Skeletal muscle satellite cell (primary cell): Measurements from ENCODE around the gene ADORA1.

ENCODE experiments used
- H3K27me3 ChIP-seq: 2 replicates; pipeline ENCODE4 v1.7.0; 2013; ENCODE audit warnings: low read length; ENCODE audit not compliant: control insufficient read depth, insufficient read depth
- H3K36me3 ChIP-seq: 2 replicates; pipeline ENCODE4 v1.7.0; 2013; ENCODE audit warnings: mild to moderate bottlenecking, control low read depth, low read length; ENCODE audit not compliant: insufficient read depth
- H3K4me1 ChIP-seq: 2 replicates; pipeline ENCODE4 v1.7.0; 2013; ENCODE audit warnings: low read length; ENCODE audit not compliant: control insufficient read depth, insufficient read depth
- H3K4me2 ChIP-seq: 2 replicates; pipeline ENCODE4 v1.7.0; 2013; ENCODE audit warnings: mild to moderate bottlenecking, low read length
- H3K4me3 ChIP-seq: 2 replicates; pipeline ENCODE4 v1.7.0; 2013; ENCODE audit warnings: low read length
- H3K9ac ChIP-seq: 2 replicates; pipeline ENCODE4 v1.7.0; 2013; ENCODE audit warnings: mild to moderate bottlenecking, low read depth, low read length, moderate library complexity
- H3K9me3 ChIP-seq: replicated peaks from 2 replicates; pipeline ENCODE4 v1.7.0; 2013; ENCODE audit warnings: mild to moderate bottlenecking, control low read depth, low read length

ADORA1 gene

GRCh38 chr1:203158960-203159665 is 31.6 kb downstream of the ADORA1 start:
- Histone ChIP-seq H3K27me3 (no peaks in the 10 kb centered on the region), H3K36me3 (no peaks in the 10 kb centered on the region), H3K4me2 (no peak overlapping the region), H3K4me3 (no peak overlapping the region), H3K4me1 (peaks cover 7% of the 10 kb centered on the region), H3K9ac (no peak overlapping the region), H3K9me3 (no peaks in the 10 kb centered on the region)

GRCh38 chr1:203159844-203160243 is 32.3 kb downstream of the ADORA1 start:
- Histone ChIP-seq H3K4me3 (no peak overlapping the region), H3K4me2 (no peak overlapping the region)

GRCh38 chr1:203161175-203161574 is 33.6 kb downstream of the ADORA1 start:
- H3K36me3 ChIP-seq = no peaks in the 10 kb centered on the region
- no peak overlapping the region for H3K4me2 ChIP-seq
- no peaks in the 10 kb centered on the region for H3K4me1 ChIP-seq
- no peaks in the 10 kb centered on the region for H3K27me3 ChIP-seq
- no peaks in the 10 kb centered on the region for H3K9me3 ChIP-seq
- no peak overlapping the region for H3K9ac ChIP-seq
- H3K4me3 ChIP-seq = no peak overlapping the region

More at GRCh38 chr1:203159844-203160243, 32.3 kb downstream of the ADORA1 start:
- Histone ChIP-seq H3K9me3 (no peaks in the 10 kb centered on the region), H3K36me3 (no peaks in the 10 kb centered on the region), H3K9ac (no peak overlapping the region), H3K4me1 (no peaks in the 10 kb centered on the region), H3K27me3 (no peaks in the 10 kb centered on the region)

- Histone ChIP-seq H3K9ac (no peak overlapping the region), H3K9me3 (no peaks in the 10 kb centered on the region), H3K27me3 (no peaks in the 10 kb centered on the region), H3K36me3 (no peaks in the 10 kb centered on the region), H3K4me1 (no peaks in the 10 kb centered on the region), H3K4me3 (no peak overlapping the region), H3K4me2 (no peak overlapping the region)
These were observed 34.2 kb downstream of the ADORA1 start for GRCh38 chr1:203161703-203162102.

GRCh38 chr1:203162403-203162802 is 34.9 kb downstream of the ADORA1 start:
- no peak overlapping the region for H3K4me2 ChIP-seq
- no peak overlapping the region for H3K4me3 ChIP-seq
- no peaks in the 10 kb centered on the region for H3K27me3 ChIP-seq
- no peaks in the 10 kb centered on the region for H3K36me3 ChIP-seq
- H3K9ac ChIP-seq = no peak overlapping the region
- no peaks in the 10 kb centered on the region for H3K9me3 ChIP-seq
- no peaks in the 10 kb centered on the region for H3K4me1 ChIP-seq

GRCh38 chr1:203163891-203164635 is 36.5 kb downstream of the ADORA1 start:
- Histone ChIP-seq H3K27me3 (no peaks in the 10 kb centered on the region), H3K9ac (no peak overlapping the region)

GRCh38 chr1:203165101-203165799 is 37.7 kb downstream of the ADORA1 start:
- Histone ChIP-seq H3K4me2 (no peak overlapping the region), H3K4me3 (no peak overlapping the region), H3K4me1 (no peaks in the 10 kb centered on the region), H3K9ac (no peak overlapping the region), H3K27me3 (no peaks in the 10 kb centered on the region), H3K36me3 (no peaks in the 10 kb centered on the region), H3K9me3 (no peaks in the 10 kb centered on the region)

More at GRCh38 chr1:203163891-203164635, 36.5 kb downstream of the ADORA1 start:
- no peaks in the 10 kb centered on the region for H3K36me3 ChIP-seq
- no peaks in the 10 kb centered on the region for H3K4me1 ChIP-seq
- no peak overlapping the region for H3K4me3 ChIP-seq
- no peak overlapping the region for H3K4me2 ChIP-seq
- H3K9me3 ChIP-seq = no peaks in the 10 kb centered on the region

GRCh38 chr1:203165800-203166161 is 38.3 kb downstream of the ADORA1 start:
- Histone ChIP-seq H3K27me3 (no peaks in the 10 kb centered on the region), H3K9me3 (no peaks in the 10 kb centered on the region), H3K36me3 (no peaks in the 10 kb centered on the region), H3K9ac (no peak overlapping the region), H3K4me1 (no peaks in the 10 kb centered on the region), H3K4me3 (no peak overlapping the region), H3K4me2 (no peak overlapping the region)

- Histone ChIP-seq H3K4me1 (no peaks in the 10 kb centered on the region), H3K4me2 (no peak overlapping the region), H3K9ac (no peak overlapping the region), H3K36me3 (no peaks in the 10 kb centered on the region), H3K9me3 (no peaks in the 10 kb centered on the region), H3K27me3 (no peaks in the 10 kb centered on the region), H3K4me3 (no peak overlapping the region)
These were observed 38.8 kb downstream of the ADORA1 start for GRCh38 chr1:203166192-203166940.

GRCh38 chr1:203167026-203167912 is 39.7 kb downstream of the ADORA1 start:
- Histone ChIP-seq H3K9ac (no peak overlapping the region), H3K4me2 (no peak overlapping the region), H3K36me3 (no peaks in the 10 kb centered on the region), H3K4me1 (no peaks in the 10 kb centered on the region), H3K9me3 (no peaks in the 10 kb centered on the region), H3K27me3 (no peaks in the 10 kb centered on the region), H3K4me3 (no peak overlapping the region)
